IMR-90 (cell line): ENCODE results near the gene TCF7L1. TPM values are rescaled to one million over a fixed set of nuclear protein-coding genes. Genes with fewer than 3 reads are reported as not detected.

Source experiments
- ATAC-seq: fragments of 200-7000 bp; cut with Tn5 transposase; 2 replicates; pipeline ENCODE4 v1.9.1; 2020; ENCODE audit warnings: low read depth, mild to moderate bottlenecking, moderate library complexity
- BruUV-seq: library from RNA; stranded (reverse); fragments of 400-500 nt; replicated peaks from 2 replicates; lab custom pipeline; 2021; lab: Mats Ljungman, UMichigan
- CTCF ChIA-PET: fragments of 300-600 bp; formaldehyde crosslinking; extraction: SDS; loops from one replicate; lab custom pipeline; 2021; ENCODE audit warnings: antibody characterized with exemption; lab: Yijun Ruan, JAX
- POLR2A ChIA-PET: fragments of 300-600 bp; sonication (Branson Sonifier 250); formaldehyde crosslinking; loops from one replicate; lab custom pipeline; 2022; ENCODE audit warnings: antibody characterized with exemption; ENCODE audit not compliant: unreplicated experiment; lab: Charles Lee
- DNase-seq: peaks from one replicate; pipeline ENCODE4 v3.0.0; 2013
- H2AFZ ChIP-seq: replicated peaks from 2 replicates; pipeline ENCODE3; 2013; ENCODE audit warnings: low read length, mild to moderate bottlenecking; ENCODE audit not compliant: poor library complexity
- H2AK5ac ChIP-seq: 2 replicates; pipeline ENCODE4 v1.6.1; 2013; ENCODE audit warnings: low read depth, low read length, inconsistent platforms
- H2AK9ac ChIP-seq: replicated peaks from 2 replicates; pipeline ENCODE3; 2013; ENCODE audit warnings: mild to moderate bottlenecking, low read depth, low read length, moderate library complexity; ENCODE audit not compliant: poor library complexity
- H2BK120ac ChIP-seq: 2 replicates; pipeline ENCODE4 v1.6.1; 2013; ENCODE audit warnings: low read depth, low read length, inconsistent platforms
- H2BK15ac ChIP-seq: 3 replicates; pipeline ENCODE4 v1.6.1; 2013; ENCODE audit warnings: low read depth, low read length, inconsistent platforms
- H2BK20ac ChIP-seq: 2 replicates; pipeline ENCODE4 v1.6.1; 2013; ENCODE audit warnings: low read depth, mild to moderate bottlenecking, inconsistent platforms, low read length, moderate library complexity
- H2BK5ac ChIP-seq: 2 replicates; pipeline ENCODE4 v1.6.1; 2013; ENCODE audit warnings: mild to moderate bottlenecking, low read depth, low read length, inconsistent platforms; ENCODE audit not compliant: poor library complexity, severe bottlenecking
- H3K14ac ChIP-seq: replicated peaks from 2 replicates; pipeline ENCODE4 v1.6.1; 2013; ENCODE audit warnings: low read depth, low read length, inconsistent platforms
- H3K18ac ChIP-seq: 2 replicates; pipeline ENCODE4 v1.6.1; 2013; ENCODE audit warnings: low read depth, low read length, control low read depth
- H3K23ac ChIP-seq: 2 replicates; pipeline ENCODE4 v1.6.1; 2013; ENCODE audit warnings: low read depth, low read length, inconsistent platforms
- H3K27ac ChIP-seq: 2 replicates; pipeline ENCODE4 v1.5.1; 2013; ENCODE audit warnings: mild to moderate bottlenecking, control low read depth, low read length; ENCODE audit not compliant: insufficient read depth
- H3K27me3 ChIP-seq: 2 replicates; pipeline ENCODE4 v1.6.1; 2013; ENCODE audit warnings: low read length; ENCODE audit not compliant: control insufficient read depth, insufficient read depth
- H3K36me3 ChIP-seq: 2 replicates; pipeline ENCODE4 v1.6.1; 2013; ENCODE audit warnings: low read length, mixed read lengths; ENCODE audit not compliant: control insufficient read depth, insufficient read depth
- H3K4ac ChIP-seq: 2 replicates; pipeline ENCODE4 v1.6.1; 2013; ENCODE audit warnings: low read depth, low read length, inconsistent platforms
- H3K4me1 ChIP-seq: 2 replicates; pipeline ENCODE4 v1.6.1; 2013; ENCODE audit warnings: low read length, mixed read lengths; ENCODE audit not compliant: control insufficient read depth, insufficient read depth
- H3K4me2 ChIP-seq: 2 replicates; pipeline ENCODE4 v1.6.1; 2013; ENCODE audit warnings: low read depth, mild to moderate bottlenecking, control low read depth, low read length, moderate library complexity
- H3K4me3 ChIP-seq: 2 replicates; pipeline ENCODE4 v1.5.1; 2013; ENCODE audit warnings: low read depth, mild to moderate bottlenecking, control low read depth, low read length, moderate library complexity; ENCODE audit not compliant: insufficient read depth
- H3K56ac ChIP-seq: 2 replicates; pipeline ENCODE4 v1.6.1; 2013; ENCODE audit warnings: low read length, inconsistent platforms; ENCODE audit not compliant: insufficient read depth; ENCODE audit errors: extremely low read depth
- H3K79me1 ChIP-seq, 2 experiments: 2 replicates each; pipeline ENCODE4 v1.6.1; 2013; ENCODE audit warnings: low read length in 2 of 2, inconsistent platforms in 1 of 2, low read depth in 1 of 2
- H3K9ac ChIP-seq: 2 replicates; pipeline ENCODE4 v1.6.1; 2013; ENCODE audit warnings: low read depth, low read length, control low read depth
- H3K9me1 ChIP-seq: 2 replicates; pipeline ENCODE4 v1.6.1; 2013; ENCODE audit warnings: low read length, inconsistent platforms; ENCODE audit not compliant: insufficient read depth
- H3K9me3 ChIP-seq: 2 replicates; pipeline ENCODE4 v1.6.1; 2013; ENCODE audit warnings: low read length; ENCODE audit not compliant: control insufficient read depth, insufficient read depth
- H4K20me1 ChIP-seq: 2 replicates; pipeline ENCODE4 v1.6.1; 2013; ENCODE audit warnings: low read length, inconsistent platforms; ENCODE audit not compliant: insufficient read depth
- H4K5ac ChIP-seq: 2 replicates; pipeline ENCODE4 v1.6.1; 2013; ENCODE audit warnings: mild to moderate bottlenecking, low read depth, low read length, control low read depth
- H4K8ac ChIP-seq, 2 experiments: 2 replicates each; pipeline ENCODE4 v1.6.1; 2013; ENCODE audit warnings: low read depth in 2 of 2, low read length in 2 of 2, control low read depth in 1 of 2, inconsistent platforms in 1 of 2
- H4K91ac ChIP-seq: 2 replicates; pipeline ENCODE4 v1.6.1; 2013; ENCODE audit warnings: low read depth, low read length, inconsistent platforms; ENCODE audit not compliant: insufficient read depth
- BHLHE40 ChIP-seq: fragments of 150-350 bp; IDR thresholded peaks from 2 replicates; pipeline ENCODE4 v1.6.1; 2016; ENCODE audit warnings: mild to moderate bottlenecking, low read depth, low read length
- CEBPB ChIP-seq: IDR thresholded peaks from 2 replicates; pipeline ENCODE4 v1.6.1; 2012; ENCODE audit warnings: low read depth, low read length, improper control_type of control experiment
- MXI1 ChIP-seq: IDR thresholded peaks from 2 replicates; pipeline ENCODE4 v1.6.1; 2012; ENCODE audit warnings: low read depth, mild to moderate bottlenecking, low read length, moderate library complexity, borderline replicate concordance
- WGBS, 2 experiments: methylation state at CpG; one replicate each; pipeline versions ENCODE4 v1.1.5 to v1.1.7; 2013; ENCODE audit warnings: missing lambda C conversion rate in 2 of 2; ENCODE audit not compliant: insufficient read length in 1 of 2; ENCODE audit errors: extremely low coverage in 2 of 2; 5-methylcytosine and 5-hydroxymethylcytosine counted together
- dilution Hi-C: fragments of 300-500 bp; cut with HindIII; formaldehyde crosslinking; loops from one replicate; pipeline ENCODE4 v1.14.3; 2018; ENCODE audit warnings: low sequenced_read_pairs; ENCODE audit not compliant: unreplicated experiment
- in situ Hi-C: fragments of 300-500 bp; cut with MboI; formaldehyde crosslinking; loops from 3 replicates; pipeline ENCODE4 v1.14.3; 2019; ENCODE audit warnings: low sequenced_read_pairs, inconsistent platforms, mixed read lengths
- intact Hi-C: fragments of 100-400 bp; cut with micrococcal nuclease; formaldehyde crosslinking; loops from 2 replicates; pipeline ENCODE4 v1.10.0; 2022
- polyA plus RNA-seq, 3 experiments: library from polyadenylated mRNA; depleted of rRNA; stranded (reverse); fragments of >200 nt; gene quantifications; 2 replicates each; pipeline ENCODE4 v1.2.3, GENCODE V29; 2012; ENCODE audit warnings: low replicate concordance in 1 of 3
- total RNA-seq: library from RNA; depleted of rRNA; stranded (reverse); fragments of >200 nt; gene quantifications from 2 replicates; pipeline ENCODE4 v1.2.3, GENCODE V29; 2012
- TF ChIP-seq, protein P1 (sequence below): conservative IDR thresholded peaks from 2 replicates; pipeline ENCODE4 v1.5.1; 2012; ENCODE audit warnings: mild to moderate bottlenecking, low read depth, low read length, improper control_type of control experiment

TCF7L1 gene
- total and polyA plus RNA-seq, 2 of the 4 experiments (the other 2 are of a cell fraction), result 0.72 to 11.1 TPM

DNA sequence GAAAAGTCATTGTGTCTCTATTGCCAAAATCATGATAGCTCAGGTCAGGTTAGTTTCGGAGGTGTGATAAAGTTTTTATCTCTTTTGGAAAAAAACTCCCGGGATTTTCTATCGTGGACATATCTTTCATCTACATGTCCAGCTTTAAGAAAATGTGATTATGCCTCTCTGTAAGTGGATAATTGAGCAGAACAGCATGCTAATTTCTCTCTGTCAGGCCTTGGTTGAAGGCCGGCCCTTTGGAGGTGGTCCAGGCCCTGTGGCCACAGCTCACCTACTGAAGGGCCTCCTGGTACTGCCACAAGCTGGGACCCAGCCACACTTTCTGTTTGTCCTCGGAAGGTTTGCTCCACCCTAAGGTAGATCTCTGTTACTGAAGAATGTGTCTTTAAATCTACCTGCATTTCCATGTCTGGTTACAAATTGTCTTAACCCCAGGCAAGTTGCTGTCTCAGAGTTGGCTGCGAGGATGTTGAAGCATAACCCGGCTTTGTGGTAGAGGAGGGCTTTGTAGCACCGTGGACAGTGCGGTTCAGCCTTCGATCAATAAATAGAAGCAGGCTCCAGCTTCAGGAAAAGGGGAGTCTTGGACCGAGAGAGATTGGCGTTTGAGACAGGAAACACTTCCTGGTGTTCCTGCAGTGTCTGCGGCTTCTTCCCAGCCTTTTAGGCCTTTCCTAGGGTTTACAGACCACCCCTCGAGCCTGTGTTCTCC is 25.5 kb downstream of the TCF7L1 start:
- Histone ChIP-seq H3K18ac (no peak overlapping the region), H4K20me1 (peaks cover 96% of the 10 kb centered on the region), H3K4me3 (no peak overlapping the region), H4K8ac (no peak overlapping the region), H2BK20ac (no peak overlapping the region), H3K27me3 (no peaks in the 10 kb centered on the region), H3K9me1 (peaks cover 37% of the 10 kb centered on the region), H4K5ac (no peak overlapping the region), H3K79me1 (peaks cover 40 to 96% of the 10 kb centered on the region in 2 experiments), H2AK9ac (no peak overlapping the region), H2AFZ (no peak overlapping the region), H3K56ac (no peak overlapping the region), H3K4me1 (peaks cover 30% of the 10 kb centered on the region), H3K4ac (no peak overlapping the region), H2AK5ac (no peak overlapping the region), H3K14ac (no peak overlapping the region), H4K91ac (no peak overlapping the region), H2BK5ac (no peak overlapping the region), H2BK120ac (no peak overlapping the region), H3K36me3 (no peaks in the 10 kb centered on the region), H3K4me2 (no peak overlapping the region), H3K9me3 (no peaks in the 10 kb centered on the region), H2BK15ac (no peak overlapping the region), H3K23ac (no peak overlapping the region), H3K9ac (no peak overlapping the region), H3K27ac (no peak overlapping the region)
- dilution Hi-C loops, result no loop called here
- ChIA-PET CTCF (no interaction called here), POLR2A (no interaction called here)
- 91% methylated on average over 8 of the region's 14 CpGs; no CpG with 5 or more reads in 1 of the 2 experiments for WGBS, 2 experiments
- TF ChIP-seq CEBPB (no peak), BHLHE40 (no peak), MXI1 (no peak)
- TF ChIP-seq, protein P1, sequence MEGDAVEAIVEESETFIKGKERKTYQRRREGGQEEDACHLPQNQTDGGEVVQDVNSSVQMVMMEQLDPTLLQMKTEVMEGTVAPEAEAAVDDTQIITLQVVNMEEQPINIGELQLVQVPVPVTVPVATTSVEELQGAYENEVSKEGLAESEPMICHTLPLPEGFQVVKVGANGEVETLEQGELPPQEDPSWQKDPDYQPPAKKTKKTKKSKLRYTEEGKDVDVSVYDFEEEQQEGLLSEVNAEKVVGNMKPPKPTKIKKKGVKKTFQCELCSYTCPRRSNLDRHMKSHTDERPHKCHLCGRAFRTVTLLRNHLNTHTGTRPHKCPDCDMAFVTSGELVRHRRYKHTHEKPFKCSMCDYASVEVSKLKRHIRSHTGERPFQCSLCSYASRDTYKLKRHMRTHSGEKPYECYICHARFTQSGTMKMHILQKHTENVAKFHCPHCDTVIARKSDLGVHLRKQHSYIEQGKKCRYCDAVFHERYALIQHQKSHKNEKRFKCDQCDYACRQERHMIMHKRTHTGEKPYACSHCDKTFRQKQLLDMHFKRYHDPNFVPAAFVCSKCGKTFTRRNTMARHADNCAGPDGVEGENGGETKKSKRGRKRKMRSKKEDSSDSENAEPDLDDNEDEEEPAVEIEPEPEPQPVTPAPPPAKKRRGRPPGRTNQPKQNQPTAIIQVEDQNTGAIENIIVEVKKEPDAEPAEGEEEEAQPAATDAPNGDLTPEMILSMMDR, result no peak
- in situ Hi-C loops, result no loop called here
- no TSS peak for BruUV-seq
- intact Hi-C loops, result no loop called here
- DNase-seq (no peak), ATAC-seq (no peak)
